Measurements from ENCODE around the gene PIK3CD. TPM values are rescaled to one million over a fixed set of nuclear protein-coding genes. Genes with fewer than 3 reads are reported as not detected.

The PIK3CD gene
- total RNA-seq, 2 experiments from 2014 or later = 152 to 158 TPM

GRCh38 chr1:9607352-9607751, 44.2 kb upstream of the PIK3CD start:
- DNase-seq (no peak), ATAC-seq (no peak)
- Mint-ChIP-seq H3K9me3 (no peaks in the 10 kb centered on the region), H3K27me3 (no peaks in the 10 kb centered on the region), H3K4me3 (no peak overlapping the region), H3K36me3 (ENCODE audit: low read depth) (peaks cover 8% of the 10 kb centered on the region), H3K27ac (no peak overlapping the region), H3K4me1 (ENCODE audit: low read depth) (no peaks in the 10 kb centered on the region)
- intact Hi-C loops (cut with micrococcal nuclease) = no loop called here
- ChIA-PET POLR2A (interaction anchor here (1.1 kb wide), 1 partner anchor 14 kb away, joined by 3 read pairs; no protein-coding TSS in a partner anchor), CTCF (no interaction called here)
- TF ChIP-seq CTCF (IDR thresholded peaks at IDR 0.05) = no peak

- no peak for DNase-seq
- ChIA-PET POLR2A (interaction anchor here (0.7 kb wide), 1 partner anchor 10 kb away, joined by 3 read pairs; no protein-coding TSS in a partner anchor), CTCF (no interaction called here)
- H3K27ac Mint-ChIP-seq = no peak overlapping the region
- peaks cover 11% of the 10 kb centered on the region for H3K36me3 Mint-ChIP-seq (ENCODE audit: low read depth)
- H3K27me3 Mint-ChIP-seq = no peaks in the 10 kb centered on the region
- H3K4me1 Mint-ChIP-seq (ENCODE audit: low read depth) = no peaks in the 10 kb centered on the region
- TF ChIP-seq CTCF (IDR thresholded peaks at IDR 0.05) = no peak
- H3K4me3 Mint-ChIP-seq = no peak overlapping the region
- ATAC-seq = no peak
- no peaks in the 10 kb centered on the region for H3K9me3 Mint-ChIP-seq
- intact Hi-C loops (cut with micrococcal nuclease) = no loop called here
Measured at GRCh38 chr1:9609998-9610397, 41.5 kb upstream of the PIK3CD start.

GRCh38 chr1:9610548-9610947, 41.0 kb upstream of the PIK3CD start:
- H3K36me3 Mint-ChIP-seq (ENCODE audit: low read depth) = peaks cover 11% of the 10 kb centered on the region
- no peaks in the 10 kb centered on the region for H3K27me3 Mint-ChIP-seq
- ChIA-PET POLR2A (interaction anchor here (0.7 kb wide), 1 partner anchor 10 kb away, joined by 3 read pairs; no protein-coding TSS in a partner anchor), CTCF (no interaction called here)
- intact Hi-C loops (cut with micrococcal nuclease) = no loop called here
- no peak overlapping the region for H3K27ac Mint-ChIP-seq
- no peak for DNase-seq
- TF ChIP-seq CTCF (IDR thresholded peaks at IDR 0.05) = no peak
- ATAC-seq = no peak
- no peaks in the 10 kb centered on the region for H3K4me1 Mint-ChIP-seq (ENCODE audit: low read depth)
- no peaks in the 10 kb centered on the region for H3K9me3 Mint-ChIP-seq
- no peak overlapping the region for H3K4me3 Mint-ChIP-seq

- ATAC-seq = no peak
- H3K36me3 Mint-ChIP-seq (ENCODE audit: low read depth) = peaks cover 11% of the 10 kb centered on the region
- TF ChIP-seq CTCF (IDR thresholded peaks at IDR 0.05) = no peak
- no peak overlapping the region for H3K4me3 Mint-ChIP-seq
- no peaks in the 10 kb centered on the region for H3K9me3 Mint-ChIP-seq
- no peaks in the 10 kb centered on the region for H3K4me1 Mint-ChIP-seq (ENCODE audit: low read depth)
- CTCF ChIA-PET = interaction anchor here (1.0 kb wide), 1 partner anchor 15 kb away, joined by 3 read pairs; no protein-coding TSS in a partner anchor
- POLR2A ChIA-PET = no interaction called here
- no peak for DNase-seq
- H3K27ac Mint-ChIP-seq = no peak overlapping the region
- H3K27me3 Mint-ChIP-seq = no peaks in the 10 kb centered on the region
- intact Hi-C loops (cut with micrococcal nuclease) = no loop called here
Measured at GRCh38 chr1:9611716-9612115, 39.8 kb upstream of the PIK3CD start.

GRCh38 chr1:9612162-9612845, 39.2 kb upstream of the PIK3CD start:
- Mint-ChIP-seq H3K36me3 (ENCODE audit: low read depth) (peaks cover 11% of the 10 kb centered on the region), H3K27me3 (no peaks in the 10 kb centered on the region), H3K9me3 (no peaks in the 10 kb centered on the region), H3K4me1 (ENCODE audit: low read depth) (no peaks in the 10 kb centered on the region), H3K4me3 (no peak overlapping the region), H3K27ac (no peak overlapping the region)
- TF ChIP-seq CTCF (IDR thresholded peaks at IDR 0.05) = no peak
- POLR2A ChIA-PET = interaction anchor here (1.2 kb wide), 1 partner anchor 20 kb away, joined by 3 read pairs; no protein-coding TSS in a partner anchor
- ATAC-seq (no peak), DNase-seq (no peak)
- CTCF ChIA-PET = interaction anchor here (0.6 to 1.0 kb wide), 2 partner anchors 12 to 15 kb away, joined by 3 read pairs; no protein-coding TSS in a partner anchor
- intact Hi-C loops (cut with micrococcal nuclease) = no loop called here
